Measurements from ENCODE around the gene CXCL3. TPM values are rescaled to one million over a fixed set of nuclear protein-coding genes. Genes with fewer than 3 reads are reported as not detected.

CXCL3 gene
- total and polyA plus RNA-seq, 2 experiments from 2014 or later: 0.26 TPM; not detected in 1

GRCh38 chr4:74066232-74066631 lies 27.7 kb upstream of the CXCL3 start:
- Histone ChIP-seq H3K4me1 (ENCODE audit: low read depth) (no peaks in the 10 kb centered on the region), H3K9me3 (ENCODE audit: low read depth) (no peaks in the 10 kb centered on the region), H3K4me3 (no peak overlapping the region), H3K27me3 (no peaks in the 10 kb centered on the region), H3K27ac (no peak overlapping the region), H3K36me3 (no peaks in the 10 kb centered on the region)
- no peak for DNase-seq (ENCODE audit: low read depth in 1 of 2, low spot score in 1 of 2)
- no peak for TF ChIP-seq CTCF (IDR thresholded peaks at IDR 0.05; ENCODE audit: low read depth, low read length)

- Histone ChIP-seq H3K36me3 (no peaks in the 10 kb centered on the region), H3K27me3 (no peaks in the 10 kb centered on the region), H3K9me3 (ENCODE audit: low read depth) (no peaks in the 10 kb centered on the region), H3K4me1 (ENCODE audit: low read depth) (no peaks in the 10 kb centered on the region), H3K27ac (no peak overlapping the region), H3K4me3 (no peak overlapping the region)
- TF ChIP-seq CTCF (IDR thresholded peaks at IDR 0.05; ENCODE audit: low read depth, low read length): no peak
- no peak for DNase-seq (ENCODE audit: low read depth in 1 of 2, low spot score in 1 of 2)
These were observed 26.7 kb upstream of the CXCL3 start for GRCh38 chr4:74065115-74065642.

GRCh38 chr4:74063859-74064258 lies 25.4 kb upstream of the CXCL3 start:
- Histone ChIP-seq H3K27me3 (no peaks in the 10 kb centered on the region), H3K9me3 (ENCODE audit: low read depth) (no peaks in the 10 kb centered on the region), H3K4me3 (no peak overlapping the region), H3K4me1 (ENCODE audit: low read depth) (no peaks in the 10 kb centered on the region), H3K27ac (no peak overlapping the region), H3K36me3 (no peaks in the 10 kb centered on the region)
- DNase-seq (ENCODE audit: low read depth in 1 of 2, low spot score in 1 of 2): no peak
- no peak for TF ChIP-seq CTCF (IDR thresholded peaks at IDR 0.05; ENCODE audit: low read depth, low read length)

- DNase-seq (ENCODE audit: low read depth in 1 of 2, low spot score in 1 of 2): no peak
- Histone ChIP-seq H3K4me1 (ENCODE audit: low read depth) (no peaks in the 10 kb centered on the region), H3K27me3 (no peaks in the 10 kb centered on the region), H3K27ac (no peak overlapping the region), H3K4me3 (no peak overlapping the region), H3K36me3 (no peaks in the 10 kb centered on the region), H3K9me3 (ENCODE audit: low read depth) (no peaks in the 10 kb centered on the region)
- no peak for TF ChIP-seq CTCF (IDR thresholded peaks at IDR 0.05; ENCODE audit: low read depth, low read length)
These were observed 24.5 kb upstream of the CXCL3 start for GRCh38 chr4:74062953-74063352.

GRCh38 chr4:74061430-74061829 lies 22.9 kb upstream of the CXCL3 start:
- H3K36me3 ChIP-seq: no peaks in the 10 kb centered on the region
- no peak for DNase-seq (ENCODE audit: low read depth in 1 of 2, low spot score in 1 of 2)
- no peaks in the 10 kb centered on the region for H3K9me3 ChIP-seq (ENCODE audit: low read depth)
- H3K27ac ChIP-seq: no peak overlapping the region
- H3K4me3 ChIP-seq: no peak overlapping the region
- no peak for TF ChIP-seq CTCF (IDR thresholded peaks at IDR 0.05; ENCODE audit: low read depth, low read length)
- no peaks in the 10 kb centered on the region for H3K27me3 ChIP-seq
- H3K4me1 ChIP-seq (ENCODE audit: low read depth): no peaks in the 10 kb centered on the region

Measured in cardiac muscle cell (in vitro differentiated cells and primary cell).